ENCODE results near the gene BBS4. TPM values are rescaled to one million over a fixed set of nuclear protein-coding genes. Genes with fewer than 3 reads are reported as not detected.

The BBS4 gene
- total RNA-seq, 2 donors from 2014 or later, result 8.1 to 10.9 TPM

DNA sequence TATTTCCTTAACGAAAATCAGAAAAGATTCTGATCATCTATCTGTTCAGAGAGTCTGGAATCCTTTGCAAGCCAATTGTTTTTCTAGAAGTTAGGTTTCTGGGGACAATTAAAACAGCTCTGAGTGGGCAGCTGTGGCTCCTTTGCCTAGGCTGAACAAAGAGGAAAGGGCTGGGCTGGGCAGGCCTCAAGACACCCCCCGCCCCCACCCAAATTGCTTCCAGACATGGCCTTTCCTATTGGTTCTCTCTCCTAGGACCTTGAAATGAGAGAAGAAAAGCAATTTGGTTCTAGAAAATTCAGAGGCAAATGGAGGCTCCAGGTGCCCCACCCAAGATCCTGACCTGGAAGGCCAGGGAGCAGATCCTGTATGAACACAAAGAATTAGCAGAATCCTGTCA lies 99.8 kb downstream of the BBS4 start:
- intact Hi-C loops (cut with DNase I), result no loop called here
- no peak for ATAC-seq
- no peak for DNase-seq

DNA sequence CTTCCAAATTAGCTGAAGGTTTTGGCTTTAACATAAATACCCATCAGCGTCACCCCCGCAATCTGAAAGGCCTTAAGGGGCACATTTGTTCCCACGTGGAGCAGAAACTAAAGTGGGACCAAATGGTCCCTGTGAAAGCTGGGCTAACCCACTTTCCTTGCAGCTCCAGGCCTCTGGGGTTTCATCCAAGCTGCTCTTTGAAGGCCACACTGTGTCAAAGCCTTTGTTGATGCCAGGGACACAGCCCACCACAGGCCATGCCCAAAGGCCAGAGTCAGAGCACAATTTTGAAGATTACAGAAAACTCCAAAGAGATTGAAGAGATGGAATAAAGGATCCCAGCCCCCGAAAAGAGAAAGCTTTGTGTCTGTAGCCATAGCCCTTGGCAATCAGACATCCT lies 100.2 kb downstream of the BBS4 start:
- DNase-seq (no peak), ATAC-seq (no peak)
- intact Hi-C loops (cut with DNase I), result no loop called here

DNA sequence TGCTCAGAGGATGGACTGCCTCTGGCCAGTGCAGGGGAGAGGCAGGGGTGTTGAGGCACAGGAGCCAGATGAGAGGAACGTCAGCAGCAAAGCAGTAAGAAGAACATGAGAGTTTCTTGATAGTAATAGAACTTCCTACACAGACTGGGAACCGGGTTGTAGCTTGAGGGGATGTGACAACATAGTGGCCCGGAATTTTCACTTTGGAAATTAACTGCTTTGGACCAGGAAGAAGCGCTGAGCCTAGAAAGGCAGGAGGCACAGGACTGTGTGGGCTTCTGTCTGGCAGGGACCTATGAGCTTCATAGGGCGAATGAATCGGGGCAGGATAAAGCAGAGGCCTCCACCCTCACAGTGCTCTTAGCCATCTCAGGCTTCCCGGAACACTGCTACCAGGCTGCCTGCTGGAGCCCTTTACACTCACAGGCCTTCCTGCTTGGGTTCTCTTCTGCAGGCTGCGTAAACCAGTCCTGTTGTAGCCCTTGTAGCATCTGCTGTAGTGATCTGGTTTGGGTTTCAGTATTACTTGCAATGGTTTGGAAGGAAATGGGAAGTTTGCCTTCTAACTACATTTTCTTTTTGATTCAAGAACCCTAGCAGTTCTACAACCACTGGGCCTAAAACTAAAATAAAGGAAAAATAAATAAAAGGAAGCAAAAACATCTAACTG lies 100.8 kb downstream of the BBS4 start:
- DNase-seq (no peak), ATAC-seq (no peak)
- intact Hi-C loops (cut with DNase I), result no loop called here

DNA sequence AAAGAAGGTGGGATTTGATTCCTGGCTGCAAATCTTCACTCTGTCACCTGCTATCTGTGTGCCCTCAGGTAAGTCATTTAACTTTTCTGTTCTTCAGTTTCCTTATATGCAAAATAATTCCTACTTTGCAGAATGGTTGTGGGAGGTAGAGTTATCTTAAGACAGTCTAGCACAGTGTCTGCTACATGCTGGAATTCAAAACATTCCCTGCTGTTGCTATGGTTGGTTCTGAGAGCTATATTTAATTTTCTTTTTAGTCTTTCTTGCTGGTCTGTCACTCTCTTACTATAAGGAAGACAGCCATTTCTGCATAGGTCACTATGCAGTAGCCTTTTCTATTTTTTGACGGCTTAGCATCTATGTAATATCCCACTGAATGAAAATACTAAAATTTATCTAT lies 101.5 kb downstream of the BBS4 start:
- intact Hi-C loops (cut with DNase I), result no loop called here
- ATAC-seq (no peak), DNase-seq (no peak)

Other genes with a start within 250 kb of the BBS4 start
- 100 to 1,000 TPM; 141 to 142 TPM for gene ARIH1, start 211.9 kb upstream of the BBS4 start, total RNA-seq
- not detected for gene GOLGA6B, start 31.5 kb upstream of the BBS4 start, total RNA-seq
- gene HIGD2B, start within 50 bp of the BBS4 start, total RNA-seq, result not detected
- gene ADPGK, start 97.6 kb downstream of the BBS4 start, total RNA-seq, result 10 to 100 TPM; 18.0 to 18.2 TPM